ENCODE measurements around the gene RABL6. TPM values are rescaled to one million over a fixed set of nuclear protein-coding genes. Genes with fewer than 3 reads are reported as not detected.
A peak's percentile ranks its signal among the peaks of the same experiment; 100 is the strongest.
"Not testable (repeated sequence)": the region's sequence is repeated elsewhere in the genome, so short reads cannot be mapped to it uniquely, and the experiment has no call there.

RABL6 gene
- total RNA-seq, 1 experiment from 2014 or later, result 43.1 TPM

- peaks cover 29% of the 10 kb centered on the region for H3K79me2 ChIP-seq (ENCODE audit: low read length)
- no peaks in the 10 kb centered on the region for H3K9me2 ChIP-seq (replicated peaks; ENCODE audit: insufficient read depth, low read length)
- H3K9me3 ChIP-seq (ENCODE audit: low read length), result no peaks in the 10 kb centered on the region
- no peak overlapping the region for H3K27ac ChIP-seq (ENCODE audit: low read length)
- no peak overlapping the region for H3K4me2 ChIP-seq (ENCODE audit: low read depth, low read length, poor library complexity, severe bottlenecking)
- peaks cover 13% of the 10 kb centered on the region; the same call in 1 of the 2 replicates for H4K20me1 ChIP-seq (ENCODE audit: insufficient read depth, low read depth, low read length)
- H3K27me3 ChIP-seq (ENCODE audit: low read length), result no peaks in the 10 kb centered on the region
- H3K9ac ChIP-seq (ENCODE audit: low read length), result no peak overlapping the region
- no peak overlapping the region for H3K4me3 ChIP-seq (ENCODE audit: low read length)
- H3K36me3 ChIP-seq (ENCODE audit: insufficient read depth, low read length), result peaks cover 6% of the 10 kb centered on the region; the same call in 1 of the 2 replicates
- no peak for DNase-seq
- no peak overlapping the region for H2AFZ ChIP-seq (ENCODE audit: low read length)
- H3K4me1 ChIP-seq (ENCODE audit: low read length), result peaks cover 19% of the 10 kb centered on the region
These were observed 55.3 kb downstream of the RABL6 start for GRCh38 chr9:136862849-136863622.

- no peaks in the 10 kb centered on the region for H3K27me3 ChIP-seq (ENCODE audit: low read length)
- no peak overlapping the region for H2AFZ ChIP-seq (ENCODE audit: low read length)
- no peaks in the 10 kb centered on the region for H3K9me3 ChIP-seq (ENCODE audit: low read length)
- H4K20me1 ChIP-seq (ENCODE audit: insufficient read depth, low read depth, low read length), result peaks cover 13% of the 10 kb centered on the region; the same call in 1 of the 2 replicates
- no peak overlapping the region for H3K4me2 ChIP-seq (ENCODE audit: low read depth, low read length, poor library complexity, severe bottlenecking)
- H3K4me3 ChIP-seq (ENCODE audit: low read length), result no peak overlapping the region
- H3K9ac ChIP-seq (ENCODE audit: low read length), result no peak overlapping the region
- H3K27ac ChIP-seq (ENCODE audit: low read length), result no peak overlapping the region
- peaks cover 6% of the 10 kb centered on the region; the same call in 1 of the 2 replicates for H3K36me3 ChIP-seq (ENCODE audit: insufficient read depth, low read length)
- peaks cover 29% of the 10 kb centered on the region for H3K79me2 ChIP-seq (ENCODE audit: low read length)
- H3K4me1 ChIP-seq (ENCODE audit: low read length), result peaks cover 19% of the 10 kb centered on the region
- DNase-seq, result no peak
- H3K9me2 ChIP-seq (replicated peaks; ENCODE audit: insufficient read depth, low read length), result no peaks in the 10 kb centered on the region
These were observed 56.0 kb downstream of the RABL6 start for GRCh38 chr9:136863623-136864273.

GRCh38 chr9:136865041-136865767 is 57.5 kb downstream of the RABL6 start:
- DNase-seq, result no peak
- Histone ChIP-seq H3K27ac (ENCODE audit: low read length) (no peak overlapping the region), H3K9me3 (ENCODE audit: low read length) (no peaks in the 10 kb centered on the region), H4K20me1 (ENCODE audit: insufficient read depth, low read depth, low read length) (peaks cover 13% of the 10 kb centered on the region; the same call in 1 of the 2 replicates), H3K4me3 (ENCODE audit: low read length) (peak overlapping the region; percentile 72), H3K4me2 (ENCODE audit: low read depth, low read length, poor library complexity, severe bottlenecking) (peak overlapping the region; percentile 81), H3K4me1 (ENCODE audit: low read length) (peaks cover 14% of the 10 kb centered on the region), H3K27me3 (ENCODE audit: low read length) (no peaks in the 10 kb centered on the region), H3K9ac (ENCODE audit: low read length) (peak overlapping the region; percentile 86), H2AFZ (ENCODE audit: low read length) (no peak overlapping the region), H3K9me2 (replicated peaks; ENCODE audit: insufficient read depth, low read length) (no peaks in the 10 kb centered on the region), H3K79me2 (ENCODE audit: low read length) (peaks cover 29% of the 10 kb centered on the region), H3K36me3 (ENCODE audit: insufficient read depth, low read length) (peaks cover 6% of the 10 kb centered on the region; the same call in 1 of the 2 replicates)

- peak; percentile 56 for DNase-seq
- Histone ChIP-seq H3K4me1 (ENCODE audit: low read length) (peaks cover 14% of the 10 kb centered on the region), H4K20me1 (ENCODE audit: insufficient read depth, low read depth, low read length) (peaks cover 13% of the 10 kb centered on the region; the same call in 1 of the 2 replicates), H3K4me3 (ENCODE audit: low read length) (peak overlapping the region; percentile 72), H3K4me2 (ENCODE audit: low read depth, low read length, poor library complexity, severe bottlenecking) (peak overlapping the region; percentile 81), H3K9me3 (ENCODE audit: low read length) (no peaks in the 10 kb centered on the region), H3K27me3 (ENCODE audit: low read length) (no peaks in the 10 kb centered on the region), H3K9me2 (replicated peaks; ENCODE audit: insufficient read depth, low read length) (no peaks in the 10 kb centered on the region), H3K9ac (ENCODE audit: low read length) (peak overlapping the region; percentile 86), H2AFZ (ENCODE audit: low read length) (no peak overlapping the region), H3K79me2 (ENCODE audit: low read length) (peaks cover 29% of the 10 kb centered on the region), H3K36me3 (ENCODE audit: insufficient read depth, low read length) (peaks cover 6% of the 10 kb centered on the region; the same call in 1 of the 2 replicates), H3K27ac (ENCODE audit: low read length) (no peak overlapping the region)
These were observed 58.0 kb downstream of the RABL6 start for GRCh38 chr9:136865768-136866103.

GRCh38 chr9:136866898-136867421 is 59.2 kb downstream of the RABL6 start:
- H3K9me2 ChIP-seq (replicated peaks; ENCODE audit: insufficient read depth, low read length); H2AFZ ChIP-seq (ENCODE audit: low read length); H3K36me3 ChIP-seq (ENCODE audit: insufficient read depth, low read length); H3K27ac ChIP-seq (ENCODE audit: low read length); H3K9me3 ChIP-seq (ENCODE audit: low read length); DNase-seq; H3K27me3 ChIP-seq (ENCODE audit: low read length): not testable (repeated sequence)
- peaks cover 13% of the 10 kb centered on the region; the same call in 1 of the 2 replicates for H4K20me1 ChIP-seq (ENCODE audit: insufficient read depth, low read depth, low read length)
- H3K79me2 ChIP-seq (ENCODE audit: low read length), result peaks cover 29% of the 10 kb centered on the region
- peak overlapping the region; percentile 74 for H3K4me2 ChIP-seq (ENCODE audit: low read depth, low read length, poor library complexity, severe bottlenecking)
- peak overlapping the region; percentile 72 for H3K9ac ChIP-seq (ENCODE audit: low read length)
- peak overlapping the region; percentile 69 for H3K4me3 ChIP-seq (ENCODE audit: low read length)
- peaks cover 14% of the 10 kb centered on the region for H3K4me1 ChIP-seq (ENCODE audit: low read length)

- H3K27me3 ChIP-seq (ENCODE audit: low read length), result no peaks in the 10 kb centered on the region
- no peaks in the 10 kb centered on the region for H3K9me2 ChIP-seq (replicated peaks; ENCODE audit: insufficient read depth, low read length)
- H3K4me3 ChIP-seq (ENCODE audit: low read length), result peak overlapping the region; percentile 69; the same call in 1 of the 2 replicates
- no peak for DNase-seq
- H4K20me1 ChIP-seq (ENCODE audit: insufficient read depth, low read depth, low read length), result peaks cover 13% of the 10 kb centered on the region; the same call in 1 of the 2 replicates
- H3K36me3 ChIP-seq (ENCODE audit: insufficient read depth, low read length), result peaks cover 6% of the 10 kb centered on the region; the same call in 1 of the 2 replicates
- peaks cover 29% of the 10 kb centered on the region for H3K79me2 ChIP-seq (ENCODE audit: low read length)
- H3K4me2 ChIP-seq (ENCODE audit: low read depth, low read length, poor library complexity, severe bottlenecking), result peak overlapping the region; percentile 74
- H3K9ac ChIP-seq (ENCODE audit: low read length), result no peak overlapping the region
- H2AFZ ChIP-seq (ENCODE audit: low read length), result no peak overlapping the region
- H3K27ac ChIP-seq (ENCODE audit: low read length), result no peak overlapping the region
- 0 out of 2 replicates have a peak, but pooled peaks cover 1% of the 10 kb centered on the region for H3K9me3 ChIP-seq (ENCODE audit: low read length)
- peaks cover 14% of the 10 kb centered on the region for H3K4me1 ChIP-seq (ENCODE audit: low read length)
These were observed 59.7 kb downstream of the RABL6 start for GRCh38 chr9:136867480-136867879.

- DNase-seq, result no peak
- no peak overlapping the region for H3K9ac ChIP-seq (ENCODE audit: low read length)
- 0 out of 2 replicates have a peak, but pooled peaks cover 5% of the 10 kb centered on the region for H3K9me3 ChIP-seq (ENCODE audit: low read length)
- H3K27me3 ChIP-seq (ENCODE audit: low read length), result no peaks in the 10 kb centered on the region
- H2AFZ ChIP-seq (ENCODE audit: low read length), result no peak overlapping the region
- H3K4me2 ChIP-seq (ENCODE audit: low read depth, low read length, poor library complexity, severe bottlenecking), result no peak overlapping the region
- peaks cover 13% of the 10 kb centered on the region; the same call in 1 of the 2 replicates for H4K20me1 ChIP-seq (ENCODE audit: insufficient read depth, low read depth, low read length)
- no peak overlapping the region for H3K4me3 ChIP-seq (ENCODE audit: low read length)
- H3K36me3 ChIP-seq (ENCODE audit: insufficient read depth, low read length), result peaks cover 6% of the 10 kb centered on the region; the same call in 1 of the 2 replicates
- peaks cover 14% of the 10 kb centered on the region for H3K4me1 ChIP-seq (ENCODE audit: low read length)
- H3K9me2 ChIP-seq (replicated peaks; ENCODE audit: insufficient read depth, low read length), result no peaks in the 10 kb centered on the region
- no peak overlapping the region for H3K27ac ChIP-seq (ENCODE audit: low read length)
- peaks cover 29% of the 10 kb centered on the region for H3K79me2 ChIP-seq (ENCODE audit: low read length)
These were observed 60.2 kb downstream of the RABL6 start for GRCh38 chr9:136867917-136868316.

All from Karpas-422 (cell line).